T-helper 1 cell (primary cell): ENCODE data around the gene ZNF154.
A peak's percentile ranks its signal among the peaks of the same experiment; 100 is the strongest.

Source experiments
- DNase-seq, 5 donors: peaks; one replicate each; pipeline ENCODE4 v3.0.0-alpha.2; 2012 to 2020

Gene ZNF154

GRCh38 chr19:57675881-57676280, 33.1 kb downstream of the ZNF154 start:
- DNase-seq, result no peak

GRCh38 chr19:57672466-57672865, 36.5 kb downstream of the ZNF154 start:
- no peak for DNase-seq

GRCh38 chr19:57671124-57671895, 37.7 kb downstream of the ZNF154 start:
- DNase-seq, result no peak

- DNase-seq, result no peak
Measured at GRCh38 chr19:57668635-57669034, 40.4 kb downstream of the ZNF154 start, which contains the start of gene ZSCAN4. Gene ZSCAN4, plus strand, starts transcription at chr19:57668935. Its CDS starts 7,211 bp downstream, at chr19:57676146.

GRCh38 chr19:57667228-57667627, 41.8 kb downstream of the ZNF154 start:
- DNase-seq, result no peak

GRCh38 chr19:57665261-57665806, 43.7 kb downstream of the ZNF154 start:
- DNase-seq, result no peak

GRCh38 chr19:57664269-57665127, 44.5 kb downstream of the ZNF154 start:
- peak in 1 of 5 donors; percentile 5 for DNase-seq

- DNase-seq, result no peak
Measured at GRCh38 chr19:57656346-57656745, 52.7 kb downstream of the ZNF154 start.

GRCh38 chr19:57655443-57655842, 53.6 kb downstream of the ZNF154 start:
- no peak for DNase-seq

- no peak for DNase-seq
Measured at GRCh38 chr19:57653689-57654088, 55.3 kb downstream of the ZNF154 start.

- no peak for DNase-seq
Measured at GRCh38 chr19:57651654-57651996, 57.4 kb downstream of the ZNF154 start.

- DNase-seq, result no peak
Measured at GRCh38 chr19:57648331-57649003, 60.5 kb downstream of the ZNF154 start.
